CD4-positive, alpha-beta T cell treated with Interleukin-15 for 4 hours (primary cell): ENCODE data around the gene DNTTIP2.
A peak's percentile ranks its signal among the peaks of the same experiment; 100 is the strongest.
"Not testable (repeated sequence)": the region's sequence is repeated elsewhere in the genome, so short reads cannot be mapped to it uniquely, and the experiment has no call there.

Source experiments
- DNase-seq: peaks from one replicate; pipeline ENCODE4 v3.0.0-alpha.2; 2020; ENCODE audit warnings: low spot score

Gene DNTTIP2

GRCh38 chr1:93842750-93843500 lies 36.1 kb downstream of the DNTTIP2 start:
- no peak for DNase-seq

- DNase-seq = no peak
Measured at GRCh38 chr1:93841771-93842170, 37.2 kb downstream of the DNTTIP2 start.

DNA sequence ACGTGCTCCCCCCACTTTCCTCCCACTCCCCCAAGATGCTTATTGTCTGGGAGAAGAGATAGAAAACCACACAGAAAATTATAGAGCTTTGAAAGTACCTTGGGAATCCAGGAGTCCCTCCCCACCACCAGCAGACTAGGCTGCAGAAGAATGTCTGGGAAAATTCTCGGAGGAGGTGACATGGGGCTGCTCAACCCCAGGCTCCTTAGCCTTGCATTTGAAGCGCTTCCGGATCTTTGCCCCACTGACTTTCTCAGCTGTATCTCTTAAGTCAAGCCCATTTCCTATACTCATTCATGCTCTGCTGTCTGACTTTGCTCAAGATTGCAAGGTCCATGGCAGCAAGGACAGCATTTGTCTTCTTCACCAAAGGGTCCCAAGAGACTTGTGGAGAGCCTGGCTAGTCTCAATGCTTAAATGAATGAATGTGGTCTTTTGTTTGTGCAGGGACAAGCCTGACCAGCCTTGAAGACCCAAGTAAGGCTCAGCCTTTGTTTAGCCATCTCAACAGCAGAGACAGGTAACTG lies 38.0 kb downstream of the DNTTIP2 start:
- no peak for DNase-seq

- DNase-seq = no peak
Measured at GRCh38 chr1:93839753-93840152, 39.3 kb downstream of the DNTTIP2 start.

GRCh38 chr1:93839307-93839706 lies 39.7 kb downstream of the DNTTIP2 start:
- DNase-seq = no peak

DNA sequence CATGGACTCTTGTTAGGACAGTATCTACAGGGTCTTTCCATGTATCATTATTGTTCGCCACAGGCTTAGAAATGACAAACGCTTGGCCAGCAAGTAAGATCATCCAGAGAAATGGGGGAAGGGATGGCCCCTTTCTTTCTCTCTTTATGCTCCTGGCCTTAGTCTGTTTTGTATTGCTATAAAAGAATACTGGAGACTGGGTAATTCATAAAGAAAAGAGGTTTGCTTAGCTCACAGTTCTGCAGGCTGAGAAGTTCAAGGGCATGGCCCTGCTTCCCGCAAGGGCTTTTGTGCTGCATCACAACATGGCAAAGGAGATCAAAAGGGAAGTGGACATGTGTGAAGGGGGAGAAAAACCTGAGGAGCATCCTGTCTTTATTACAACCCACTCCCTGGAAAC lies 41.0 kb downstream of the DNTTIP2 start:
- no peak for DNase-seq

- DNase-seq = not testable (repeated sequence)
Measured at GRCh38 chr1:93833293-93833692, 45.7 kb downstream of the DNTTIP2 start.

DNA sequence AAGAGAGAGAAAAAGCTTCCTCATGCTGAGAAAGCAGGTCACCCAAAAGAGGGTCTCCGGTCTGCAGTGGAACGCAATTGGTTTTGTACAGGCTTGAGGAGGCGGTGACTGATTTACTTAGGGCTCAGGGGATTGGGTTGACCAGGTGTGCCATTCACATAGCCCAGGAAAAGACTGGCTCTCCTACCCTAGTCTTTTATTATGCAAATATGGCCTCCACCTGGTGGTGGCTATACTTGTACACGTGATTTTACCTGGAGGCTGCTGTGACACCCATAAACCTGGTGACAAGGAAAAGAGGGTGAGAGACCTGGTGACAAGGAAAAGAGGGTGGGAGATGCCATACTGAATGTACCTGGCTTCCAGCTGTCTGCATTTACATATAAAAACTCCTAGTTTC lies 49.9 kb downstream of the DNTTIP2 start:
- no peak for DNase-seq

GRCh38 chr1:93828367-93828755 lies 50.6 kb downstream of the DNTTIP2 start:
- no peak for DNase-seq

DNA sequence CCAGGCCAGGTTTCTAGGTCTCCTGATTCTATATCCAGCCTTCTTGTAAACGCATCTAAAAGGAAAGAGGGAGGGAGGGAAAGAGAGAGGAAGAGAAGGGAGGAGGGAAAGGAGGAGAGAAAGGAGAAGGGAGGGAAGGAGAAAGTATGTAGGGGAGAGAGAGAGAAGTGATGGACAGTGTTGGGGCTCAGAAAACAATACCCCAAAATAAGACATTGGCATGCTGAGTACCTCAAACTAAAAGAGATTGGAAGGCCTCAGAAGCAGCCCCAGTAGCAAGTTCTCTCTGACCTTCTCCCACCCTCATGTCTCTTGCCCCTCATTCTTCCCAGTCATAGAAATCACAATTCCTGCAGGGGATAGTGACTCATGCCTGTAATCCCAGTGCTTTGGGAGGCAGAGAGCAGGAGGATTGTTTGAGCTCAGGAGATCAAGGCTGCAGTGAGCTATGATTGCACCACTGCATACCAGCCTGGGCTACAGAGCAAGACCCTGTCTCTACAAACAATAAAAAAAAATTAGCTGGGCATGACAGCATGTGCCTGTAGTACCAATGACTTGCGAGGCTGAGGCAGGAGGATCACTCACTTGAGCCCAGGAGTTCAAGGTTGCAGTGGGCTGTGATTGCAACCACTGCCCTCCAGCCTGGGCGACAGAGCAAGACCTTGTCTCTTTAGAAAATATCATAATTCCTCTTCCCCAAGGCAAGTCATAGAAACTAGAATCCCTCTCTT lies 51.2 kb downstream of the DNTTIP2 start:
- no peak for DNase-seq

DNA sequence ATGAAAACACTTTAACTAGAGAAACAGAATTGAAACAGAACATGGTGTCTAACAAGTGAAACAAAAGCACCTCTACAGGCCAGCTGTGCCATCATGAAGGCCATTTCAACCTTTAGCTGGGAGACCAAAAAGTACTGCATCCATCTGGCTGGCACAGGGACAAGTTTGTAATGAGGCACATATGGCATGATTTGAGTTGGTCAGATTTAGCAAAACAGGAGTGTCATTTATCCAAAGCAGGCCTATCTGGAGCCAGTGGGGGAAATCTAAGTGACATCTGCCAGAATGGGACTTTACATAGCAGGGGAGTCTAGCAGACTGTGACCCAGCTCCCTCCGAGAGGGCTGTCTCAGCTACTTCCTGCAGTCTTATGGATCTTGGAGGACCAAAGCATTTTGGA lies 51.9 kb downstream of the DNTTIP2 start:
- DNase-seq = no peak

- no peak for DNase-seq
Measured at GRCh38 chr1:93824834-93825233, 54.2 kb downstream of the DNTTIP2 start.

DNA sequence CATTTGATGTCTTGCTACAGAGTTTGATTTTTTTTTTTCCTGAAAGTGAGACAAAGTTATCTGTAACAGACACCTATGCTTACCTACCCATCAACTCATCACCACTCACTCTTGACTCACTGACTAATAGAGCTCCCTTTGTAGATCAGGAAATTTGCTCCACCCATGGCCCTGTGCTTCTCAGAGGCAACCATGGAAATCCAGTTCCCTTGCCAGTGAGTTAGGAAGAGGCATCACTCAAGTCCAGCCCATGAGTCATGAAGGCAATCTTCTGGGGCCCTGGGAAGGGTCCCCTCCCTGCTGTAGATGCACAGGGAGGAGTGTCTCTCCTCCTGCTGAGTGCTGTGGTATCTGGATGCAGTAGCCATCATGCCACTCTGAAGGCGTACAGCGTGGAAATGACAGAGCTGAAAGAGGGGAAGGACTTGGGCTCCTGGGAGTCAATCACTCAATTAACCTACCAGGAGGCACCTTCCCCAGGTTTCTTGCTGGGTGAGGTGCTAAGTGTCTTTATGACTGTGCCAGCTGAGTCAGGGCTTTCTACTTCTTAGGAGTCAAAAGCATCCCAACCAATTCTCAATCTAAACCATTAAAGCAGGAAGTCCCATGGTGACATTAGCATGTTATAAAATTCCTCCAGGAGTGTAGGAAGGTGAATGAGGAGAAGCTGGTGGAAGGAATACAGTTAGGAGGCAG lies 56.1 kb downstream of the DNTTIP2 start:
- DNase-seq = no peak

- no peak for DNase-seq
Measured at GRCh38 chr1:93821423-93822144, 57.4 kb downstream of the DNTTIP2 start.

DNA sequence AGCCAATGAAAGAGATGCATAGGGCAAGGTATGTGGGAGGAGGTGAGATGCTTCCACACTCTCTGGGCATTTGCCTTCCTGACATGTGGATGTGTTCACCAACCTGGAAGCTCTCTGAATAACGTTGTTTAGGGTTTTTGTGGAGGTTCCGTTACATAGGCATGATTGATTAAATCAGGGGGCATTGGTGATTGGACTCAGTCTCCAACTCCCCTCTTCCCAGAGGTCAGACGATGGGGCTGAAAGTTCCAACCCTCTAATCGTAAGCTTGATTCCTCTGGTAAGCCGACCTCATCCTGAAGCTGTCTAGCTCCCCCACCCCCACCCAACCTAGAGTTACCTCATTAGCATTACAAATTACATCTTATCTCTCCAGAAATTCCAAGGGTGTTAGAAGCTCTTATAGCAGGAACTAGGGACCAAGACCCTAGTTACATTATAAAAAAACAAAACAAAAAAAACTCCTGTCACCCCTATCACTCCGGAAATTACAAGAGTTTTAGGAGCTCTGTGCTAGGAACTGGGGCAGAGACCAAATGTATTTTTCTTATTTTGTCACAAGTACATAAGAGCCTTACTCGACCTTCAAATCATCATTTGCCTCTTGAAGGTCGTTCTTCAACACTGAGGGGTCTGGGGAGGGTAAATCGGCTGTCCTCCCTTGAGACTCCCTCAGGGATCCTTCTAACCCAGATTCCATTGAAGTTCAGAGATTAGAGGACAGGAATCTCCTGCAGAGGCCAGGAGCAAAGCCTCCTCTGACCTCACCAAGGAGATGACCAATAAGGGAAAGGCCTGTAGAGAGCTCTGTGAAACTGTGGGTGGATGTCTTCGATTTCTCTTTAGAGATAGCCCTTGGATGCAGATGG lies 58.2 kb downstream of the DNTTIP2 start:
- DNase-seq = no peak

- no peak for DNase-seq
Measured at GRCh38 chr1:93818570-93818959, 60.4 kb downstream of the DNTTIP2 start.

- DNase-seq = peak; percentile 25
Measured at GRCh38 chr1:93817819-93818569, 61.0 kb downstream of the DNTTIP2 start.

- no peak for DNase-seq
Measured at GRCh38 chr1:93816970-93817678, 61.9 kb downstream of the DNTTIP2 start.
